Glomerular visceral epithelial cell (primary cell): ENCODE measurements around the gene MYCBPAP.
A peak's percentile ranks its signal among the peaks of the same experiment; 100 is the strongest.

Source experiments
- DNase-seq: peaks from one replicate; pipeline ENCODE4 v3.0.0-alpha.2; 2016; ENCODE audit errors: extremely low spot score

The MYCBPAP gene

GRCh38 chr17:50518384-50519023 is 10.3 kb downstream of the MYCBPAP start:
- DNase-seq: no peak

GRCh38 chr17:50519141-50519834 is 11.0 kb downstream of the MYCBPAP start:
- DNase-seq: no peak

GRCh38 chr17:50520483-50520882 is 12.2 kb downstream of the MYCBPAP start:
- no peak for DNase-seq

GRCh38 chr17:50521514-50521913 is 13.3 kb downstream of the MYCBPAP start:
- no peak for DNase-seq

GRCh38 chr17:50522766-50523165 is 14.5 kb downstream of the MYCBPAP start:
- DNase-seq: no peak

GRCh38 chr17:50523208-50523607 is 15.0 kb downstream of the MYCBPAP start:
- DNase-seq: no peak

GRCh38 chr17:50524838-50525237 is 16.6 kb downstream of the MYCBPAP start:
- DNase-seq: no peak

GRCh38 chr17:50527155-50527762 is 19.0 kb downstream of the MYCBPAP start:
- DNase-seq: no peak

GRCh38 chr17:50527949-50528474 is 19.8 kb downstream of the MYCBPAP start:
- no peak for DNase-seq

- no peak for DNase-seq
These were observed 21.6 kb downstream of the MYCBPAP start for GRCh38 chr17:50529849-50530248.

GRCh38 chr17:50531428-50532025 is 23.3 kb downstream of the MYCBPAP start:
- DNase-seq: no peak

- no peak for DNase-seq
These were observed 24.3 kb downstream of the MYCBPAP start, which contains the start of gene EPN3 for GRCh38 chr17:50532452-50533024. TSS of gene EPN3 (plus strand) at chr17:50532735. CDS start at chr17:50536557, 3,822 bp downstream.

- DNase-seq: no peak
These were observed 24.9 kb downstream of the MYCBPAP start for GRCh38 chr17:50533185-50533584.

GRCh38 chr17:50533720-50534148 is 25.5 kb downstream of the MYCBPAP start:
- DNase-seq: peak; percentile 37

- no peak for DNase-seq
These were observed 26.2 kb downstream of the MYCBPAP start for GRCh38 chr17:50534222-50534978.

- DNase-seq: no peak
These were observed 26.7 kb downstream of the MYCBPAP start for GRCh38 chr17:50534979-50535326.

- no peak for DNase-seq
These were observed 27.2 kb downstream of the MYCBPAP start for GRCh38 chr17:50535407-50535806.

GRCh38 chr17:50536683-50537646 is 28.7 kb downstream of the MYCBPAP start:
- DNase-seq: no peak

GRCh38 chr17:50537721-50538548 is 29.7 kb downstream of the MYCBPAP start:
- no peak for DNase-seq
